Measurements from ENCODE around the gene HLA-G. TPM values are rescaled to one million over a fixed set of nuclear protein-coding genes. Genes with fewer than 3 reads are reported as not detected.
A peak's percentile ranks its signal among the peaks of the same experiment; 100 is the strongest.

HLA-G gene
- polyA plus RNA-seq, 1 donor (not counting 4 experiments of a cell fraction or from before 2014, with no cell fraction given): 0.84 TPM

DNA sequence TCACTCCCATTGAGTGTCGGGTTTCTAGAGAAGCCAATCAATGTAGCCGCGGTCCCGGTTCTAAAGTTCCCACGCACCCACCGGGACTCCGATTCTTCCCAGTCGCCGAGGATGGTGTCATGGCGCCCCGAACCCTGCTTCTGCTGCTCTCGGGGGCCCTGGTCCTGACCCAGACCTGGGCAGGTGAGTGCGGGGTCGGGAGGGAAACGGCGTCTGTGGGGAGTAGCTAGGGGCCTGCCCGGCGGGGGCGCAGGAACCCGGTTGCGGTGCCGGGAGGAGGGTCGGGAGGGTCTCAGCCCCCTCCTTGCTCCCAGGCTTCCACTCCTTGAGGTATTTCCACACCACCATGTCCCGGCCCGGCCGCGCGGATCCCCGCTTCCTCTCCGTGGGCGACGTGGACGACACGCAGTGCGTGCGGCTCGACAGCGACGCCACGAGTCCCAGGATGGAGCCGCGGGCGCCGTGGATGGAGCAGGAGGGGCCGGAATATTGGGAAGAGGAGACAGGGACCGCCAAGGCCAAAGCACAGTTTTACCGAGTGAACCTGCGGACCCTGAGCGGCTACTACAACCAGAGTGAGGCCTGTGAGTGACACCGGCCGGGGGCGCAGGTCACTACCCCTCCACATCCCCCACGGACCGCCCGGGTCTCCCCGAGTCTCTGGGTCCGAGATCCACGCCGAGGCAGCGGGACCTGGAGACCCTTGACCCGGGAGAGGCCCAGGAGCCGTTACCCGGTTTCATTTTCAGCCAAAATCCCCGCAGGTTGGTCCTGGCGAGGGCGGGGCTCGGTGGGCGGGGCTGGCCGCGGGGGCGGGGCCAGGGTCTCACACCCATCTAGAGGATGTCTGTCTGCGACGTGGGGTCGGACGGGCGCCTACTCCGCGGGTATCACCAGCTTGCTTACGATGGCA, 35.2 kb upstream of the HLA-G start:
- Histone ChIP-seq H3K9me3 (ENCODE audit: control insufficient read depth, low read depth, low read length) (no peaks in the 10 kb centered on the region), H3K79me2 (ENCODE audit: control insufficient read depth, insufficient read depth, low read length) (peaks cover 7% of the 10 kb centered on the region), H4K20me1 (ENCODE audit: control insufficient read depth, extremely low read depth, insufficient read depth, low read length) (no peaks in the 10 kb centered on the region), H2AFZ (ENCODE audit: control insufficient read depth, low read length) (peak overlapping the region; percentile 50), H3K4me1 (ENCODE audit: control insufficient read depth, extremely low read depth, insufficient read depth, low read length) (peaks cover 26% of the 10 kb centered on the region), H3K27me3 (ENCODE audit: control insufficient read depth, extremely low read depth, insufficient read depth, low read length) (no peaks in the 10 kb centered on the region), H3K27ac (ENCODE audit: control insufficient read depth, insufficient read depth, low read length) (peak overlapping the region; percentile 98), H3K36me3 (ENCODE audit: control insufficient read depth in 2 of 2, extremely low read depth in 1 of 2, insufficient read depth in 2 of 2, low read length in 2 of 2) (peaks cover 0 to 2% of the 10 kb centered on the region in 2 experiments), H3K4me3 (ENCODE audit: control insufficient read depth in 2 of 3, extremely low read depth in 1 of 3, insufficient read depth in 2 of 3, low read depth in 1 of 3, low read length in 3 of 3) (peak overlapping the region; percentile 66 to 82 (median 82)), H3K4me2 (ENCODE audit: control insufficient read depth, extremely low read depth, insufficient read depth, low read depth, low read length) (peak overlapping the region; percentile 90), H3K9me1 (ENCODE audit: control insufficient read depth, extremely low read depth, insufficient read depth, low read length) (no peaks in the 10 kb centered on the region), H3K9ac (ENCODE audit: control insufficient read depth, extremely low read depth, insufficient read depth, low read length) (peak overlapping the region; percentile 95)
- DNase-seq (ENCODE audit: low read depth, low spot score) (peak; percentile 32), FAIRE-seq (no peak)
- dilution Hi-C loops (cut with MboI; ENCODE audit: extremely low pct_ligation_motif_present, low sequenced_read_pairs): no loop called here
- no peak for TF ChIP-seq EZH2 (IDR thresholded peaks at IDR 0.05; ENCODE audit: low read length)
- TF ChIP-seq, protein P1, sequence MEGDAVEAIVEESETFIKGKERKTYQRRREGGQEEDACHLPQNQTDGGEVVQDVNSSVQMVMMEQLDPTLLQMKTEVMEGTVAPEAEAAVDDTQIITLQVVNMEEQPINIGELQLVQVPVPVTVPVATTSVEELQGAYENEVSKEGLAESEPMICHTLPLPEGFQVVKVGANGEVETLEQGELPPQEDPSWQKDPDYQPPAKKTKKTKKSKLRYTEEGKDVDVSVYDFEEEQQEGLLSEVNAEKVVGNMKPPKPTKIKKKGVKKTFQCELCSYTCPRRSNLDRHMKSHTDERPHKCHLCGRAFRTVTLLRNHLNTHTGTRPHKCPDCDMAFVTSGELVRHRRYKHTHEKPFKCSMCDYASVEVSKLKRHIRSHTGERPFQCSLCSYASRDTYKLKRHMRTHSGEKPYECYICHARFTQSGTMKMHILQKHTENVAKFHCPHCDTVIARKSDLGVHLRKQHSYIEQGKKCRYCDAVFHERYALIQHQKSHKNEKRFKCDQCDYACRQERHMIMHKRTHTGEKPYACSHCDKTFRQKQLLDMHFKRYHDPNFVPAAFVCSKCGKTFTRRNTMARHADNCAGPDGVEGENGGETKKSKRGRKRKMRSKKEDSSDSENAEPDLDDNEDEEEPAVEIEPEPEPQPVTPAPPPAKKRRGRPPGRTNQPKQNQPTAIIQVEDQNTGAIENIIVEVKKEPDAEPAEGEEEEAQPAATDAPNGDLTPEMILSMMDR (optimal IDR thresholded peaks at IDR 0.05 in 1 of 3, IDR thresholded peaks at IDR 0.05 in 1 of 3, conservative IDR thresholded peaks at IDR 0.05 in 1 of 3; ENCODE audit: extremely low read depth in 1 of 3, insufficient read depth in 2 of 3, low read length in 3 of 3): peak; percentile 33 to 76 (median 74)

DNA sequence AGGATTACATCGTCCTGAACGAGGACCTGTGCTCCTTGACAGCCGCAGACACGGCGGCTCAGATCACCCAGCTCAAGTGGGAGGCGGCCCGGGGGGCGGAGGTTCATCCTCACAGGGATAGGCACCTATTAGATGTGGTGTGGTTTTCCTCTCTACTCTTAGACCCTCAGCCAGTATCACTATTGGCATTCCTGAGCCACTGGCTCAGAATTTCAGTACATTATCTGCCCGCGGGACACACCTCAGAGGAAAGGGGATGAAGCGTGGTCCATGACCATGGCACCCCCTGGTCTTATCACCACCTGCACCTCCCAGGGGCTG, 34.6 kb upstream of the HLA-G start:
- H2AFZ ChIP-seq (ENCODE audit: control insufficient read depth, low read length): no peak overlapping the region

More for the DNA sequence above, 34.6 kb upstream of the HLA-G start:
- Histone ChIP-seq H3K9ac (ENCODE audit: control insufficient read depth, extremely low read depth, insufficient read depth, low read length) (no peak overlapping the region), H4K20me1 (ENCODE audit: control insufficient read depth, extremely low read depth, insufficient read depth, low read length) (no peaks in the 10 kb centered on the region), H3K79me2 (ENCODE audit: control insufficient read depth, insufficient read depth, low read length) (peaks cover 7% of the 10 kb centered on the region), H3K9me1 (ENCODE audit: control insufficient read depth, extremely low read depth, insufficient read depth, low read length) (no peaks in the 10 kb centered on the region), H3K4me2 (ENCODE audit: control insufficient read depth, extremely low read depth, insufficient read depth, low read depth, low read length) (peak overlapping the region; percentile 90), H3K4me1 (ENCODE audit: control insufficient read depth, extremely low read depth, insufficient read depth, low read length) (peaks cover 32% of the 10 kb centered on the region), H3K36me3 (ENCODE audit: control insufficient read depth in 2 of 2, extremely low read depth in 1 of 2, insufficient read depth in 2 of 2, low read length in 2 of 2) (peaks cover 0 to 2% of the 10 kb centered on the region in 2 experiments), H3K27ac (ENCODE audit: control insufficient read depth, insufficient read depth, low read length) (peak overlapping the region; percentile 17), H3K27me3 (ENCODE audit: control insufficient read depth, extremely low read depth, insufficient read depth, low read length) (no peaks in the 10 kb centered on the region), H3K4me3 (ENCODE audit: control insufficient read depth in 2 of 3, extremely low read depth in 1 of 3, insufficient read depth in 2 of 3, low read depth in 1 of 3, low read length in 3 of 3) (peak overlapping the region in 2 of 3 experiments; percentile 23 to 82), H3K9me3 (ENCODE audit: control insufficient read depth, low read depth, low read length) (no peaks in the 10 kb centered on the region)
- dilution Hi-C loops (cut with MboI; ENCODE audit: extremely low pct_ligation_motif_present, low sequenced_read_pairs): no loop called here
- DNase-seq (ENCODE audit: low read depth, low spot score) (no peak), FAIRE-seq (no peak)
- TF ChIP-seq EZH2 (IDR thresholded peaks at IDR 0.05; ENCODE audit: low read length): no peak
- TF ChIP-seq, protein P1 (optimal IDR thresholded peaks at IDR 0.05 in 1 of 3, IDR thresholded peaks at IDR 0.05 in 1 of 3, conservative IDR thresholded peaks at IDR 0.05 in 1 of 3; ENCODE audit: extremely low read depth in 1 of 3, insufficient read depth in 2 of 3, low read length in 3 of 3): no peak
